ENCODE results near the gene MAP3K9.

GRCh38 chr14:70785556-70785955 is 23.8 kb downstream of the MAP3K9 start:
- TF ChIP-seq CTCF (conservative IDR thresholded peaks at IDR 0.05; ENCODE audit: low read length) (no peak), EZH2phosphoT487 (IDR thresholded peaks at IDR 0.05; ENCODE audit: borderline replicate concordance) (no peak)

Measured in Loucy (cell line).